ENCODE results near the gene TDP1. TPM values are rescaled to one million over a fixed set of nuclear protein-coding genes. Genes with fewer than 3 reads are reported as not detected.

The TDP1 gene
- total RNA-seq, 1 donor from 2014 or later = 54.3 TPM

DNA sequence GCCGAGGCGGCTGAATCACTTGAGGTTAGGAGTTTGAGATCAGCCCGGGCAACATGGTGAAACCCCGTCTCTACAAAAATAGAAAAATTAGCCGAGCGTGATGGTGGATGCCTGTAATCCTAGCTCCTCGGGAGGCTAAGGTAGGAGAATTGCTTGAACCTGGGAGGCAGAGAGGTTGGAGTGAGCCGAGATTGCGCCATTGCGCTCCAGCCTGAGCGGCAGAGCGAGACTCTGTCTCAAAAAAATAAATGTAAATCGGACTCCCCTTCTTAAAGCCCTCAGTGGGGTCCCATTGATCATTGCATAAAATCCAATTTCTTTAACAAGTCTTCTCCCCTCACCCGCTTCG, 908 bp downstream of the TDP1 start:
- Mint-ChIP-seq H3K9me3 (no peaks in the 10 kb centered on the region), H3K4me1 (peaks cover 54% of the 10 kb centered on the region), H3K27ac (ENCODE audit: unreplicated experiment) (peak overlapping the region; percentile 98), H3K36me3 (ENCODE audit: low read depth) (peaks cover 4% of the 10 kb centered on the region), H3K27me3 (ENCODE audit: low read depth) (no peaks in the 10 kb centered on the region), H3K4me3 (peak overlapping the region; percentile 99)
- DNase-seq (ENCODE audit: low read depth, low spot score) = no peak
- TF ChIP-seq CTCF (conservative IDR thresholded peaks at IDR 0.05) = no peak

GRCh38 chr14:89957376-89957775, 1.6 kb downstream of the TDP1 start:
- no peak for DNase-seq (ENCODE audit: low read depth, low spot score)
- Mint-ChIP-seq H3K4me3 (peak overlapping the region; percentile 99), H3K27ac (ENCODE audit: unreplicated experiment) (peak overlapping the region; percentile 98), H3K9me3 (no peaks in the 10 kb centered on the region), H3K36me3 (ENCODE audit: low read depth) (peaks cover 4% of the 10 kb centered on the region), H3K4me1 (peaks cover 54% of the 10 kb centered on the region), H3K27me3 (ENCODE audit: low read depth) (no peaks in the 10 kb centered on the region)
- TF ChIP-seq CTCF (conservative IDR thresholded peaks at IDR 0.05) = no peak

GRCh38 chr14:89957791-89958190, 2.1 kb downstream of the TDP1 start:
- TF ChIP-seq CTCF (conservative IDR thresholded peaks at IDR 0.05) = no peak
- H3K4me1 Mint-ChIP-seq = peaks cover 52% of the 10 kb centered on the region
- no peaks in the 10 kb centered on the region for H3K9me3 Mint-ChIP-seq
- peaks cover 4% of the 10 kb centered on the region for H3K36me3 Mint-ChIP-seq (ENCODE audit: low read depth)
- peak overlapping the region; percentile 99 for H3K4me3 Mint-ChIP-seq
- H3K27me3 Mint-ChIP-seq (ENCODE audit: low read depth) = no peaks in the 10 kb centered on the region
- H3K27ac Mint-ChIP-seq (ENCODE audit: unreplicated experiment) = no peak overlapping the region
- no peak for DNase-seq (ENCODE audit: low read depth, low spot score)

- Mint-ChIP-seq H3K9me3 (no peaks in the 10 kb centered on the region), H3K27ac (ENCODE audit: unreplicated experiment) (no peak overlapping the region), H3K4me1 (peaks cover 40% of the 10 kb centered on the region), H3K4me3 (peak overlapping the region; percentile 42), H3K27me3 (ENCODE audit: low read depth) (no peaks in the 10 kb centered on the region), H3K36me3 (ENCODE audit: low read depth) (peaks cover 4% of the 10 kb centered on the region)
- TF ChIP-seq CTCF (conservative IDR thresholded peaks at IDR 0.05) = no peak
- no peak for DNase-seq (ENCODE audit: low read depth, low spot score)
Observed at GRCh38 chr14:89958966-89959365, 3.2 kb downstream of the TDP1 start.

GRCh38 chr14:89959853-89960445, 4.2 kb downstream of the TDP1 start:
- H3K27me3 Mint-ChIP-seq (ENCODE audit: low read depth) = no peaks in the 10 kb centered on the region
- no peak overlapping the region for H3K27ac Mint-ChIP-seq (ENCODE audit: unreplicated experiment)
- no peak for DNase-seq (ENCODE audit: low read depth, low spot score)
- H3K36me3 Mint-ChIP-seq (ENCODE audit: low read depth) = peaks cover 4% of the 10 kb centered on the region
- H3K4me3 Mint-ChIP-seq = no peak overlapping the region
- H3K9me3 Mint-ChIP-seq = no peaks in the 10 kb centered on the region
- TF ChIP-seq CTCF (conservative IDR thresholded peaks at IDR 0.05) = no peak
- H3K4me1 Mint-ChIP-seq = peaks cover 32% of the 10 kb centered on the region

Measured in neural crest cell (in vitro differentiated cells).